Muscle of leg (tissue), 11 donors: Measurements from ENCODE around the gene NPR1. TPM values are rescaled to one million over a fixed set of nuclear protein-coding genes. Genes with fewer than 3 reads are reported as not detected.
A peak's percentile ranks its signal among the peaks of the same experiment; 100 is the strongest.

Experiments used
- DNase-seq: peaks from one replicate; pipeline ENCODE4 v3.0.0; 2013
- H3K27ac ChIP-seq: one replicate; pipeline ENCODE4 v1.5.1; 2013; ENCODE audit warnings: mild to moderate bottlenecking, low read length, control low read depth
- H3K27me3 ChIP-seq: one replicate; pipeline ENCODE4 v1.6.1; 2013; ENCODE audit warnings: low read length; ENCODE audit not compliant: control insufficient read depth, insufficient read depth
- H3K36me3 ChIP-seq: one replicate; pipeline ENCODE4 v1.6.1; 2013; ENCODE audit warnings: low read length; ENCODE audit not compliant: control insufficient read depth, insufficient read depth
- H3K4me1 ChIP-seq: one replicate; pipeline ENCODE4 v1.6.1; 2013; ENCODE audit warnings: low read length; ENCODE audit not compliant: control insufficient read depth, insufficient read depth
- H3K4me3 ChIP-seq: one replicate; pipeline ENCODE4 v1.5.1; 2013; ENCODE audit warnings: low read length, control low read depth
- H3K9me3 ChIP-seq: replicated peaks from 2 replicates; pipeline ENCODE4 v1.6.1; 2013; ENCODE audit warnings: low read depth, low read length; ENCODE audit not compliant: control insufficient read depth
- WGBS: methylation state at CpG from one replicate; pipeline ENCODE4 v1.1.5; 2013; ENCODE audit warnings: missing lambda C conversion rate; ENCODE audit not compliant: insufficient coverage; 5-methylcytosine and 5-hydroxymethylcytosine counted together
- polyA plus RNA-seq, 8 donors: library from polyadenylated mRNA; unstranded; fragments of 120-200 nt; gene quantifications; one replicate each; pipeline versions ENCODE4 v1.2.1 to v1.2.3, GENCODE V29; 2013; ENCODE audit warnings: inconsistent platforms in 1 of 8, low replicate concordance in 1 of 8; ENCODE audit not compliant: insufficient read length in 8 of 8, insufficient read depth in 1 of 8
- total RNA-seq: library from RNA; stranded (reverse); fragments of 120-200 nt; gene quantifications from one replicate; pipeline ENCODE4 v1.2.4, GENCODE V29; 2013

The NPR1 gene
- total and polyA plus RNA-seq, 9 donors, result 12.7 to 17.4 (median 14.9) TPM

DNA sequence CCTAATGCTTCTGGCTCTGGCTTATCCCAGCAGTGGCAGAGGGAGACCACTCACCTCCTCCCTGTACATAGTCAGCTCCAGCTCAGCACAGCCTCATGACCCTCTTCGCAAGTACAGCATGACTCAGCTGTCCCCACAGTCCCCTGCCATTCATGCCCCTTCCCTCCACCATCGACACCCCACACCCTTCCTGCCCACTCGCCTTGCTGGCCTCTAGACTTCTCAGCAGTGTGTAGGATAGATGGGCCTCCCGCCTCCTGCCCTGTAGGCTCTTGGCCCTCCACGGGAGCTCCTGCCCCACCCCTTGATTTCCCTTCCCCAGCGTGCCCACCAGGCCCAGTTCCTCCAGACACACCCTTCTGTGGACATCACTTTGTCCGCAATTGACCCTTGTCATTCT, 9.8 kb downstream of the NPR1 start:
- no peaks in the 10 kb centered on the region for H3K4me1 ChIP-seq
- H3K27ac ChIP-seq, result no peak overlapping the region
- 74% methylated on average over 4 of the region's 7 CpGs for WGBS
- no peaks in the 10 kb centered on the region for H3K9me3 ChIP-seq
- no peaks in the 10 kb centered on the region for H3K36me3 ChIP-seq
- no peak for DNase-seq
- no peak overlapping the region for H3K4me3 ChIP-seq
- H3K27me3 ChIP-seq, result peaks cover 9% of the 10 kb centered on the region

DNA sequence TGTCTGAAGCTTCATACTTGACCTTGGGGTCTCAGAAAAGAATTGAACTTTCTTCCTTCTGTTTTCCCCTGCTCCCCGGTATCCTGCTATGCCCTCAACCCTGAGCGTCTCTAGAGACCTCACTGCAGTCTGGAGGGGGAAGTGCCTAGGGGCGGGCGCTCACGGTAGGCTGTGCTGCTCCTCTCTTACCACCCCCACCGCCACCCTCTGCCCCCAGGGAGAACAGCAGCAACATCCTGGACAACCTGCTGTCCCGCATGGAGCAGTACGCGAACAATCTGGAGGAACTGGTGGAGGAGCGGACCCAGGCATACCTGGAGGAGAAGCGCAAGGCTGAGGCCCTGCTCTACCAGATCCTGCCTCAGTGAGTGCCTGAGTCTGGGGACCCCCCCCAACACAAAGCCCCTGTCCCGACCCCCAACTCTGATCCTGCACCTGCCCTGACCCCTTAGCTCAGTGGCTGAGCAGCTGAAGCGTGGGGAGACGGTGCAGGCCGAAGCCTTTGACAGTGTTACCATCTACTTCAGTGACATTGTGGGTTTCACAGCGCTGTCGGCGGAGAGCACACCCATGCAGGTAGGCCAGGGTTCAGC, 10.3 kb downstream of the NPR1 start:
- peaks cover 6% of the 10 kb centered on the region for H3K27me3 ChIP-seq
- H3K4me1 ChIP-seq, result no peaks in the 10 kb centered on the region
- H3K27ac ChIP-seq, result no peak overlapping the region
- no peaks in the 10 kb centered on the region for H3K36me3 ChIP-seq
- 84% methylated on average over 13 of the region's 18 CpGs for WGBS
- DNase-seq, result no peak
- H3K4me3 ChIP-seq, result no peak overlapping the region
- H3K9me3 ChIP-seq, result no peaks in the 10 kb centered on the region

DNA sequence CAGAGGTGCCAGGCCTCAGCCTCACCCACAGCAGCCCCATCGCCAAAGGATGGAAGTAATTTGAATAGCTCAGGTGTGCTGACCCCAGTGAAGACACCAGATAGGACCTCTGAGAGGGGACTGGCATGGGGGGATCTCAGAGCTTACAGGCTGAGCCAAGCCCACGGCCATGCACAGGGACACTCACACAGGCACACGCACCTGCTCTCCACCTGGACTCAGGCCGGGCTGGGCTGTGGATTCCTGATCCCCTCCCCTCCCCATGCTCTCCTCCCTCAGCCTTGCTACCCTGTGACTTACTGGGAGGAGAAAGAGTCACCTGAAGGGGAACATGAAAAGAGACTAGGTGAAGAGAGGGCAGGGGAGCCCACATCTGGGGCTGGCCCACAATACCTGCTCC, 15.0 kb downstream of the NPR1 start:
- Histone ChIP-seq H3K4me1 (peaks cover 14% of the 10 kb centered on the region), H3K27ac (no peak overlapping the region), H3K4me3 (no peak overlapping the region), H3K27me3 (no peaks in the 10 kb centered on the region), H3K36me3 (no peaks in the 10 kb centered on the region), H3K9me3 (no peaks in the 10 kb centered on the region)
- DNase-seq, result no peak
- WGBS, result no CpG with 5 or more reads among the region's 4 CpGs

DNA sequence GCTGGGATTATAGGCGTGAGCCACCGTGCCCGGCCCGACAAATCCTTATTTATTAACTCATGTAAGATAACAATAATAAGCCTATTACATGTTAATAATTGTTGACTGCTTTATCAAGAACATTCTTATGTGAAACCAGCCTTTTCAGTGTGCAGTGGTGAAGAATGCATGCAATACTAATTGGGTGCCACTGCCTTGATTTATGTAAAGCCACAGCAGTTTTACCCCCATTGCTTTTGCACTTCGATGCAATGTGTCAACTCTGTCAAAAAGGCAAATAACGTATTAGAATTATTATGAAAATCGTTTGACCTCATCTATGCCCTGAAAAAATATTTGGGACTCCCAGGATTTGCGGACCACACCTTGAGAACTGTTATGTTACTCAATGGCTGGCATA, 18.3 kb downstream of the NPR1 start:
- no peak for DNase-seq
- WGBS, result 87% methylated on average over 3 of the region's 8 CpGs
- H3K9me3 ChIP-seq, result no peaks in the 10 kb centered on the region
- H3K4me1 ChIP-seq, result peaks cover 18% of the 10 kb centered on the region
- no peak overlapping the region for H3K4me3 ChIP-seq
- H3K36me3 ChIP-seq, result no peaks in the 10 kb centered on the region
- peak overlapping the region; percentile 29 for H3K27ac ChIP-seq
- H3K27me3 ChIP-seq, result no peaks in the 10 kb centered on the region

DNA sequence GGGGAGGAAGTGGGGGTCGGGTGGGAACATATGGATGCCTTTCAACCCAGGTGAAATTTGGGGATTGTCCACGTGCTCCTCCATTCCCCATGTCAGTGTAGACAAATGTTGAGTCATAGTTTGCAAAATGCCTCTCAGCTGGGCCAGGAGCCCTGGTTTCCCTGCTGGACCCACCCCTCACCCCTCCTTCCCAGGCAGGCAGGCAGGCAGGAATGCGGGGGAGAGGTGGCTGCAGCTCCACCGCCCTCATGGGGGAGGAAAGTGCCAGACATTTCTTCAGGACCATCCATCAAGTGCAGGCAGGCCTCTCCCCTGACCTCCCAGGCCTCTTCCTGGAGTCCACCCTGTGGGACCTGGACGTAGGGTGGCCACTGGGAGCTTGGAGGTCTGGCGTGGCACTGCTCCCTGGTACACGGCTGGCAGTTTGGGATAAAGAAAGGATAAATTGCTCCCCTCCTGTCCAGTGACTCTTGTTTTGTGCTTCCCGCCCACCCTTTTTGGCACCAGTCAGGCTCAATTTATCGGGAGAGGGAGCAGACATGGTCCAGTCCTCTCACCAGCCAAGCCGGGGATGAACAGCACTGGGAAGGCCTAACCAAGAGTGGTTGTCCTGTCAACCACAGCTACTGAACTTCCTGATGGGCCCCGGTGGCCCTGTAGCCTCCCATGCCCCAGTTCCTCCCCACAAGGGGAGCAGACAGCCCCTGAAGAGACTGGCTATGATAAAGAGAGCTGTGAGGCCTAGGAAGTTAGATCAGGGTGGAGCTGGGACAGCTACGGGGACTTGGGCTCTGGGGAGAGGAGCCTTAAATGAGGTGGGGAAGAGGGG, 18.9 kb downstream of the NPR1 start:
- H3K36me3 ChIP-seq, result no peaks in the 10 kb centered on the region
- H3K9me3 ChIP-seq, result no peaks in the 10 kb centered on the region
- H3K4me1 ChIP-seq, result peaks cover 18% of the 10 kb centered on the region
- no peaks in the 10 kb centered on the region for H3K27me3 ChIP-seq
- WGBS, result 44% methylated on average over 5 of the region's 12 CpGs
- peak; percentile 42 for DNase-seq
- no peak overlapping the region for H3K4me3 ChIP-seq
- peak overlapping the region; percentile 93 for H3K27ac ChIP-seq

DNA sequence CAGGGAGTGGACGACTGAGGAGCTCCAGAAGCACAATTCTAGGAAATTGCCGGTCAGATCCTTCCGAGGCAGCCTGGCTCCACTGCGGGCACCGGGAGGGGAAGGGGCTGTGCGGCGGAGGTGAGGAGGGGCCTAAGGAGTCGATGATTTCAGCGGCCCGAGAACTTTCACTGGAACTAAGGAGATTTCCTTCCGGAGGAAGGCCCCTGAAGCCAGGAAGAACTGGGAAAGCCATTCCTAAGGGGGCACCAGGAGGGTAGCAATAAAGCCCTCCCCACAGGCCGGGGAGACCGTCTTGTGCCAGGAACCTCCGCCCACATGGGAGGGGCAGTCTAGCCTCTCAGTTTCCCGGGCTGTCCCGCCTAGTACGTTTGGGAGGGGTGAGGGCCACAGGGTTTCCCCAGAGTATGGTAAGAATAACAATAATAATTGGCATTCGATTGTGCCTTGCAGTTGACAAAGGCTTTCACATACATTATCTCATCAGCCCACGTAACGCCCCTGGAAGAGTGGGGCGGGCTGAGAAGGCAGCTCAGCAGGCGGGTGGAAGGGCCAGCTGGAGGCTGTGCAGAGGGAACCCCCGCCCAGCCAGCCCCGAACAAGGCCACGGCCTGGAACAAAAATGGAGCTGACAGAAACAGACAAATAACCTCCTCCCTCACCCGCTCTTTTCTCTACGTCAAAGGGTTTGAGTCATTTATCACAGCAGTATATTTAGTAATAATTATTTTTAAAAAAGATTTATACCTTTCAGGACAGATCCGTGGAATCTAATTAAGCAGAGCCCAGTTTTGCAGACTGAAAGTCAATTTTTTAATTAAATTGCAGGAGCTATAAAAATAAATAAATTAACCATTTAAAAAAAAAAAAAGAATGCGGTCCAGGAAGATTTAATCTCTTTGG, 19.8 kb downstream of the NPR1 start:
- no peak overlapping the region for H3K4me3 ChIP-seq
- peak overlapping the region; percentile 93 for H3K27ac ChIP-seq
- H3K9me3 ChIP-seq, result no peaks in the 10 kb centered on the region
- H3K27me3 ChIP-seq, result no peaks in the 10 kb centered on the region
- H3K36me3 ChIP-seq, result no peaks in the 10 kb centered on the region
- H3K4me1 ChIP-seq, result peaks cover 18% of the 10 kb centered on the region
- peak; percentile 80 for DNase-seq
- WGBS, result 13% methylated on average over 13 of the region's 29 CpGs

DNA sequence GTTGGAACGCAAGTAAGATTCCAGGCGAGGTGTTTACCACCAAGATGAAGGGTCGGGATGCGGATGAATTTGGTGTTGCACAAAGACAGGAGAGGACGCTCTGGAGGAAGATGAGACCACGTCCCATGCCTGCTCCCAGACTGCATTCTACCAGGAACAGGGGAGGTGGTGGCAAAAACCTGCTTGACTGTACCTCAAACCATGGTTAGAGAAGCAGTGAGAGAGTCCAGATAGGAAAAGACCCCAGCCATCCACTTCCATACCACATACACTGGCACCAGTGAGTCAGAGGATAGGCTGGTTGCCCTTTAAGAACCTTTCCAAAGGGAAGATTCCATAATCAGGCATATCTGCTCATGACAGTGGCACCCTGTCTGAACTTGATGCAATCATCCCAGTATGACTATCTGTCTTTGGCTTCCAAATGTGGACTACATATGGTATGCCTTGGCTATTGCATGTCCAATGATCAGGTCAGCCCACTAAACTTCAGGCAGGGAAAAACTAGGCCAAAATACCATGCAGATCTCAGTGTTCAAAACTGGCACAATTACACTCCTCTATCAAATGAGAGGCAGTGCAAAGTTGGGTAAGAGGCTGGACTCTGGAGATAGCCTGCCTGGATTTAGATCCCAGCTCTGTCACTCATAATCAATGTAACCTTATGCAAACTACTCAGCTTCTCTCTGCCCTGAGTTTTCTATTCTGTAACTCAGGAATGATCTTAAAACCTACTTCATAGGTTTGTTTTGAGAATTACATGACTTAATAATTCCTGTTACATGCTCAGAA, 20.6 kb downstream of the NPR1 start:
- WGBS, result 94% methylated on average over 5 of the region's 6 CpGs
- H3K36me3 ChIP-seq, result no peaks in the 10 kb centered on the region
- H3K27me3 ChIP-seq, result no peaks in the 10 kb centered on the region
- peaks cover 18% of the 10 kb centered on the region for H3K4me1 ChIP-seq
- H3K4me3 ChIP-seq, result no peak overlapping the region
- no peak for DNase-seq
- H3K9me3 ChIP-seq, result no peaks in the 10 kb centered on the region
- H3K27ac ChIP-seq, result peak overlapping the region; percentile 93

DNA sequence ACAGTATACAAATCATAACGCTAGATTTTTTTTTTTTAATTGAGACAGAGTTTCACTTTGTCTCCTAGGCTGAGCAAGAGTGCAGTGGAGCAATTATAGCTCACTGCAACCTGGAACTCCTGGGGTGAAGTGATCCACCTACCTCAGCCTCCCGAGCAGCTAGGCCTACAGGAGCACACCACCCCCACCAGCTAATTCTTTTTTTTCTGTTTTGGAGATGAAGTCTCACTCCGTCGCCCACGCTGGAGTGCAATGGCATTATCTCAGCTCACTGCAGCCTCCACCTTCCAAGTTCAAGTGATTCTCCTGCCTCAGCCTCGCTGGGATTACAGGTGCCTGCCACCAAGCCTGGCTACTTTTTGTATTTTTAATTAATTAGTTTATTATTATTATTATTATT, 21.3 kb downstream of the NPR1 start:
- no peaks in the 10 kb centered on the region for H3K27me3 ChIP-seq
- H3K4me1 ChIP-seq, result peaks cover 18% of the 10 kb centered on the region
- no peaks in the 10 kb centered on the region for H3K36me3 ChIP-seq
- no peak overlapping the region for H3K27ac ChIP-seq
- H3K4me3 ChIP-seq, result no peak overlapping the region
- WGBS, result 78% methylated on average over 4 of the region's 6 CpGs
- no peak for DNase-seq
- no peaks in the 10 kb centered on the region for H3K9me3 ChIP-seq

DNA sequence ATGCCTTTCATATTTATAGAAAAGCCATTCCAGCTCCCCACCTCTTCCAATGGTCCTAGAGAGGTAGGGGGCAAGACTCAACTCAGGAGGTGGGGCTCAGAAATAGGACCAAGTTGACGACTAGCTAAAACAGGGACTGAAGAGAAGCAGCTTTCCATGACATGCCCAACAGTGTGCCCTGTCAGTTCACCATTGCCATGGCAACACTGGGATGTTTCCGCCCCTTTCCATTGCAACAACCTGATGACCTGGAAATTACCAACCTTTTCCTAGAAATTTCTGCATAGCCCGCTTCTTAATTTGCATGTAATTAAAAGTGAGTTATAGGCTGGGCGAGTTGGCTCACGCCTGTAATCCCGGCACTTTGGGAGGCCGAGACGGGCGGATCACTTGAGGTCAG, 27.0 kb downstream of the NPR1 start:
- Histone ChIP-seq H3K9me3 (no peaks in the 10 kb centered on the region), H3K36me3 (no peaks in the 10 kb centered on the region), H3K27me3 (peaks cover 3% of the 10 kb centered on the region), H3K4me3 (no peak overlapping the region), H3K4me1 (no peaks in the 10 kb centered on the region), H3K27ac (no peak overlapping the region)
- DNase-seq, result no peak
- 88% methylated on average over 3 of the region's 9 CpGs for WGBS
